Neural cell (in vitro differentiated cells): ENCODE results near the gene GPSM3. TPM values are rescaled to one million over a fixed set of nuclear protein-coding genes. Genes with fewer than 3 reads are reported as not detected.
"Not testable (repeated sequence)": the region's sequence is repeated elsewhere in the genome, so short reads cannot be mapped to it uniquely, and the experiment has no call there.

Experiments used
- H2AFZ ChIP-seq: fragments of 200-600, 300-800 bp; sonication (generic), shearing (Covaris generic); 2 replicates; pipeline ENCODE4 v1.6.0; 2014; ENCODE audit warnings: low read depth, mild to moderate bottlenecking, antibody characterized with exemption, low read length, moderate library complexity
- H3F3A ChIP-seq: fragments of 200-600 bp; shearing (Covaris generic); 2 replicates; pipeline ENCODE4 v1.6.1; 2016; ENCODE audit warnings: mild to moderate bottlenecking, moderate library complexity, mixed read lengths, antibody characterized with exemption, low read length; ENCODE audit not compliant: insufficient read depth, poor library complexity, severe bottlenecking
- H3K27ac ChIP-seq: fragments of 200-600, 300-800 bp; sonication (generic), shearing (Covaris generic); 2 replicates; pipeline ENCODE4 v1.5.1; 2014; ENCODE audit warnings: mild to moderate bottlenecking, low read length, moderate library complexity
- H3K27me3 ChIP-seq: fragments of 300-800, 200-600 bp; sonication (generic), shearing (Covaris generic); 2 replicates; pipeline ENCODE4 v1.6.0; 2014; ENCODE audit warnings: mild to moderate bottlenecking, low read depth, low read length, moderate library complexity; ENCODE audit not compliant: insufficient read depth
- H3K36me3 ChIP-seq: fragments of 300-800, 200-600 bp; sonication (generic), shearing (Covaris generic); 2 replicates; pipeline ENCODE4 v1.5.1; 2014; ENCODE audit warnings: mild to moderate bottlenecking, antibody characterized with exemption, low read length, moderate library complexity; ENCODE audit not compliant: insufficient read depth
- H3K4me2 ChIP-seq: fragments of 300-800, 200-600 bp; sonication (generic), shearing (Covaris generic); 2 replicates; pipeline ENCODE4 v1.6.0; 2014; ENCODE audit warnings: mild to moderate bottlenecking, low read length
- H3K4me3 ChIP-seq: fragments of 300-800, 200-600 bp; sonication (generic), shearing (Covaris generic); 2 replicates; pipeline ENCODE4 v1.5.1; 2014; ENCODE audit warnings: mild to moderate bottlenecking, low read length, moderate library complexity
- H3K79me2 ChIP-seq: fragments of 200-600 bp; shearing (Covaris generic); replicated peaks from 2 replicates; pipeline ENCODE4 v1.6.0; 2014; ENCODE audit warnings: mild to moderate bottlenecking, low read length, moderate library complexity; ENCODE audit not compliant: insufficient read depth
- H3K9ac ChIP-seq: fragments of 300-800, 200-600 bp; sonication (generic), shearing (Covaris generic); 2 replicates; pipeline ENCODE4 v1.6.1; 2016; ENCODE audit warnings: mild to moderate bottlenecking, low read length, mixed read lengths
- H3K9me2 ChIP-seq: fragments of 200-600 bp; shearing (Covaris generic); 2 replicates; pipeline ENCODE4 v1.6.1; 2016; ENCODE audit warnings: mild to moderate bottlenecking, low read length, mixed read lengths; ENCODE audit not compliant: insufficient read depth
- H3K9me3 ChIP-seq: fragments of 200-600, 300-800 bp; sonication (generic), shearing (Covaris generic); 2 replicates; pipeline ENCODE4 v1.6.1; 2016; ENCODE audit warnings: mild to moderate bottlenecking, mixed run types, low read length, moderate library complexity, mixed read lengths
- H4K20me1 ChIP-seq: fragments of 200-600 bp; shearing (Covaris generic); 2 replicates; pipeline ENCODE4 v1.6.1; 2016; ENCODE audit warnings: mild to moderate bottlenecking, mixed run types; ENCODE audit not compliant: insufficient read depth
- EP300 ChIP-seq: fragments of 450-650 bp; conservative IDR thresholded peaks from 2 replicates; pipeline ENCODE4 v1.6.1; 2014; ENCODE audit warnings: antibody characterized with exemption, mild to moderate bottlenecking, moderate library complexity; ENCODE audit not compliant: poor library complexity, severe bottlenecking
- EZH2 ChIP-seq: fragments of 200-600, 300-800 bp; shearing (Covaris generic), sonication (generic); IDR thresholded peaks from 2 replicates; pipeline ENCODE4 v1.6.1; 2014; ENCODE audit warnings: antibody characterized with exemption, low read length, borderline replicate concordance, mild to moderate bottlenecking; ENCODE audit not compliant: insufficient read depth, poor library complexity, severe bottlenecking
- MXI1 ChIP-seq: fragments of 450-650 bp; conservative IDR thresholded peaks from 2 replicates; pipeline ENCODE4 v1.6.1; 2014; ENCODE audit warnings: antibody characterized with exemption, mild to moderate bottlenecking; ENCODE audit not compliant: poor library complexity, severe bottlenecking
- POLR2AphosphoS5 ChIP-seq: IDR thresholded peaks from 2 replicates; pipeline ENCODE4 v1.6.1; 2012
- RAD21 ChIP-seq: fragments of 450-650 bp; conservative IDR thresholded peaks from 2 replicates; pipeline ENCODE4 v1.6.1; 2014; ENCODE audit warnings: antibody characterized with exemption, mild to moderate bottlenecking, moderate library complexity
- SMC3 ChIP-seq: fragments of 450-650 bp; conservative IDR thresholded peaks from 2 replicates; pipeline ENCODE4 v1.6.1; 2014; ENCODE audit warnings: antibody characterized with exemption, mild to moderate bottlenecking, moderate library complexity; ENCODE audit not compliant: poor library complexity
- TAF1 ChIP-seq: IDR thresholded peaks from 2 replicates; pipeline ENCODE4 v1.6.1; 2012; ENCODE audit warnings: low read depth
- polyA plus RNA-seq: library from polyadenylated mRNA; depleted of rRNA; stranded (reverse); fragments of >200 nt; gene quantifications from 2 replicates; pipeline ENCODE4 v1.2.3, GENCODE V29; 2014
- TF ChIP-seq, protein P1 (sequence below): IDR thresholded peaks from 2 replicates; pipeline ENCODE4 v1.6.1; 2012; ENCODE audit warnings: borderline replicate concordance
- TF ChIP-seq, protein P2 (sequence below): fragments of 450-650 bp; IDR thresholded peaks from 2 replicates; pipeline ENCODE4 v1.5.1; 2014; ENCODE audit warnings: antibody characterized with exemption, mild to moderate bottlenecking, moderate library complexity; ENCODE audit not compliant: poor library complexity, severe bottlenecking

Gene GPSM3
- polyA plus RNA-seq, 1 donor from 2014 or later, result 1.2 TPM

DNA sequence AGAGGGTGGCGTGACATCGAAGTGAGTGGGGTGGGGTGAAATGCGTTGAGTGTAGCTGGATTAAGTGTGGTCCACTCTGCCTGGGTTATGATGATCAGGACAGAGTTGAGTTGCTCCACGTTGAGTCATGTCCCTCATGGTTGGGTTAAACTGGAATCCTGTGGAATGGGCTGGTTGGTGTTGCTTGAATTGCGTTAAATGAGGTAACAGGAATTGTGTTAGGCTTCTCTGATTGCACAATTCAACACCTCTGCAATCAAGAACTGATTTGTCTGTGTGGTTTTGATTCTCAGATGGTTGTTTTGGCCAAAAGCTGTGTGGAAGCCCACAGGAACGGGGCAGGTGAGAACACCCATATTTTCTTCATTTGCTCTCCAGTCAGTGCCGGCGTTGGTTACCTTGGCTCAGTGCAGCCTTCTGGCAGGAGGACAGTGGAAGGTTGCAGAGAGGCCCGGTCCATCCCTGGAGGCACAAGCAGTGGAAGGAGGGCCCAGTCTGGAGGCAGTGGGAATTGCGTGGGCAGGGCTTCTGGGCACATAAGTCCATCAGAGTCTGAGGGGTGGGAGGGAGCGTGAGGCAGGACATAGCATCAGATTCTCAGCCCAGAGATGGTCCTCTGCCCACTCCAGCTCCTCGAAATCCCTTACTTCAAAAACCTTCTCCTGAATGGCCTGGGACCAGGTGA, 19.8 kb upstream of the GPSM3 start:
- no peak overlapping the region for H3K27ac ChIP-seq
- H3F3A ChIP-seq, result no peaks in the 10 kb centered on the region
- H4K20me1 ChIP-seq, result no peaks in the 10 kb centered on the region
- H3K4me2 ChIP-seq, result no peak overlapping the region
- H3K27me3 ChIP-seq, result no peaks in the 10 kb centered on the region
- TF ChIP-seq EP300, result no peak
- TF ChIP-seq MXI1, result no peak
- no peak for TF ChIP-seq TAF1
- no peak for TF ChIP-seq SMC3
- TF ChIP-seq RAD21, result no peak
- TF ChIP-seq, protein P1, sequence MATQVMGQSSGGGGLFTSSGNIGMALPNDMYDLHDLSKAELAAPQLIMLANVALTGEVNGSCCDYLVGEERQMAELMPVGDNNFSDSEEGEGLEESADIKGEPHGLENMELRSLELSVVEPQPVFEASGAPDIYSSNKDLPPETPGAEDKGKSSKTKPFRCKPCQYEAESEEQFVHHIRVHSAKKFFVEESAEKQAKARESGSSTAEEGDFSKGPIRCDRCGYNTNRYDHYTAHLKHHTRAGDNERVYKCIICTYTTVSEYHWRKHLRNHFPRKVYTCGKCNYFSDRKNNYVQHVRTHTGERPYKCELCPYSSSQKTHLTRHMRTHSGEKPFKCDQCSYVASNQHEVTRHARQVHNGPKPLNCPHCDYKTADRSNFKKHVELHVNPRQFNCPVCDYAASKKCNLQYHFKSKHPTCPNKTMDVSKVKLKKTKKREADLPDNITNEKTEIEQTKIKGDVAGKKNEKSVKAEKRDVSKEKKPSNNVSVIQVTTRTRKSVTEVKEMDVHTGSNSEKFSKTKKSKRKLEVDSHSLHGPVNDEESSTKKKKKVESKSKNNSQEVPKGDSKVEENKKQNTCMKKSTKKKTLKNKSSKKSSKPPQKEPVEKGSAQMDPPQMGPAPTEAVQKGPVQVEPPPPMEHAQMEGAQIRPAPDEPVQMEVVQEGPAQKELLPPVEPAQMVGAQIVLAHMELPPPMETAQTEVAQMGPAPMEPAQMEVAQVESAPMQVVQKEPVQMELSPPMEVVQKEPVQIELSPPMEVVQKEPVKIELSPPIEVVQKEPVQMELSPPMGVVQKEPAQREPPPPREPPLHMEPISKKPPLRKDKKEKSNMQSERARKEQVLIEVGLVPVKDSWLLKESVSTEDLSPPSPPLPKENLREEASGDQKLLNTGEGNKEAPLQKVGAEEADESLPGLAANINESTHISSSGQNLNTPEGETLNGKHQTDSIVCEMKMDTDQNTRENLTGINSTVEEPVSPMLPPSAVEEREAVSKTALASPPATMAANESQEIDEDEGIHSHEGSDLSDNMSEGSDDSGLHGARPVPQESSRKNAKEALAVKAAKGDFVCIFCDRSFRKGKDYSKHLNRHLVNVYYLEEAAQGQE, result no peak
- no peak for TF ChIP-seq EZH2
- TF ChIP-seq POLR2AphosphoS5, result no peak
- TF ChIP-seq, protein P2, sequence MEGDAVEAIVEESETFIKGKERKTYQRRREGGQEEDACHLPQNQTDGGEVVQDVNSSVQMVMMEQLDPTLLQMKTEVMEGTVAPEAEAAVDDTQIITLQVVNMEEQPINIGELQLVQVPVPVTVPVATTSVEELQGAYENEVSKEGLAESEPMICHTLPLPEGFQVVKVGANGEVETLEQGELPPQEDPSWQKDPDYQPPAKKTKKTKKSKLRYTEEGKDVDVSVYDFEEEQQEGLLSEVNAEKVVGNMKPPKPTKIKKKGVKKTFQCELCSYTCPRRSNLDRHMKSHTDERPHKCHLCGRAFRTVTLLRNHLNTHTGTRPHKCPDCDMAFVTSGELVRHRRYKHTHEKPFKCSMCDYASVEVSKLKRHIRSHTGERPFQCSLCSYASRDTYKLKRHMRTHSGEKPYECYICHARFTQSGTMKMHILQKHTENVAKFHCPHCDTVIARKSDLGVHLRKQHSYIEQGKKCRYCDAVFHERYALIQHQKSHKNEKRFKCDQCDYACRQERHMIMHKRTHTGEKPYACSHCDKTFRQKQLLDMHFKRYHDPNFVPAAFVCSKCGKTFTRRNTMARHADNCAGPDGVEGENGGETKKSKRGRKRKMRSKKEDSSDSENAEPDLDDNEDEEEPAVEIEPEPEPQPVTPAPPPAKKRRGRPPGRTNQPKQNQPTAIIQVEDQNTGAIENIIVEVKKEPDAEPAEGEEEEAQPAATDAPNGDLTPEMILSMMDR, result no peak
- H3K36me3 ChIP-seq, result no peaks in the 10 kb centered on the region
- H3K9me2 ChIP-seq, result no peaks in the 10 kb centered on the region
- H3K4me3 ChIP-seq, result no peak overlapping the region
- H3K9me3 ChIP-seq, result no peaks in the 10 kb centered on the region
- H3K9ac ChIP-seq, result no peak overlapping the region
- no peaks in the 10 kb centered on the region for H3K79me2 ChIP-seq
- no peak overlapping the region for H2AFZ ChIP-seq

DNA sequence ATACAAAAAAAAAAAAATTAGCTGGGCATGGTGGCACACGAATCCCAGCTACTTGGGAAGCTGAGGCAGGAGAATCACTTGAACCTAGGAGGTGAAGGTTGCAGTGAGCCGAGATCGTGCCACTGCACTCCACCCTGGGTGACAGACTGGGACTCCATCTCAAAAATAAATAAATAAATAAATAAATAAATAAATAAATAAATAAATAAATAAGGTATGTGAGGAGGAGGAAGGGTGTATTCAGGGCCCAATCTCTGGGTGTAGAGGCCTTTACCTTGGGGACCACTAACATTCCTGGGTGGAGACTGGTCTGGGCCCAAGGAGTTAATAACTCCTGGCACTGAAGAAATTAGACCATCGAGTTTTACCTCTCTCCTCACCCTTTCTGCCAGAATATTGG, 19.0 kb upstream of the GPSM3 start:
- H3F3A ChIP-seq, result not testable (repeated sequence)

More for the DNA sequence above, 19.0 kb upstream of the GPSM3 start:
- H3K79me2 ChIP-seq, H3K27me3 ChIP-seq, H2AFZ ChIP-seq, H3K27ac ChIP-seq, H3K9me3 ChIP-seq, H3K36me3 ChIP-seq, H3K4me3 ChIP-seq, H4K20me1 ChIP-seq, H3K4me2 ChIP-seq, H3K9ac ChIP-seq, H3K9me2 ChIP-seq: not testable (repeated sequence)
